H9 (cell line): ENCODE data around the gene GNA12. TPM values are rescaled to one million over a fixed set of nuclear protein-coding genes. Genes with fewer than 3 reads are reported as not detected.

Experiments used
- DNase-seq: peaks from one replicate; pipeline ENCODE4 v3.0.0-alpha.2; 2017
- H2AFZ ChIP-seq: one replicate; pipeline ENCODE4 v1.6.1; 2013; ENCODE audit warnings: mild to moderate bottlenecking, low read length, control low read depth, moderate library complexity
- H2AK5ac ChIP-seq: 2 replicates; pipeline ENCODE4 v1.6.1; 2013; ENCODE audit warnings: low read length, control low read depth, mixed read lengths; ENCODE audit not compliant: insufficient read length
- H2BK120ac ChIP-seq: one replicate; pipeline ENCODE4 v1.6.1; 2013; ENCODE audit warnings: low read depth, mild to moderate bottlenecking, low read length, control low read depth, inconsistent platforms; ENCODE audit not compliant: poor library complexity, severe bottlenecking
- H2BK12ac ChIP-seq: 2 replicates; pipeline ENCODE4 v1.6.1; 2013; ENCODE audit warnings: low read length, control low read depth, mixed read lengths, low read depth; ENCODE audit not compliant: insufficient read length
- H2BK15ac ChIP-seq: 2 replicates; pipeline ENCODE4 v1.6.1; 2013; ENCODE audit warnings: low read depth, low read length, control low read depth
- H2BK20ac ChIP-seq: one replicate; pipeline ENCODE4 v1.6.1; 2013; ENCODE audit warnings: low read depth, mild to moderate bottlenecking, low read length, control low read depth, inconsistent platforms; ENCODE audit not compliant: poor library complexity, severe bottlenecking
- H2BK5ac ChIP-seq: 2 replicates; pipeline ENCODE4 v1.6.1; 2013; ENCODE audit warnings: low read length, control low read depth, mixed read lengths; ENCODE audit not compliant: insufficient read length
- H3K14ac ChIP-seq: 2 replicates; pipeline ENCODE4 v1.6.1; 2013; ENCODE audit warnings: low read length, control low read depth; ENCODE audit not compliant: insufficient read depth
- H3K18ac ChIP-seq: 2 replicates; pipeline ENCODE4 v1.6.1; 2013; ENCODE audit warnings: low read depth, mild to moderate bottlenecking, mixed read lengths, low read length, control low read depth; ENCODE audit not compliant: insufficient read length
- H3K23ac ChIP-seq: 2 replicates; pipeline ENCODE4 v1.6.1; 2013; ENCODE audit warnings: low read length, control low read depth, mixed read lengths, low read depth; ENCODE audit not compliant: insufficient read length
- H3K23me2 ChIP-seq: 2 replicates; pipeline ENCODE4 v1.6.1; 2013; ENCODE audit warnings: low read depth, mild to moderate bottlenecking, mixed read lengths, low read length, control low read depth; ENCODE audit not compliant: insufficient read length, poor library complexity, severe bottlenecking
- H3K27ac ChIP-seq: 2 replicates; pipeline ENCODE4 v1.5.1; 2013; ENCODE audit warnings: low read length, control low read depth, mixed read lengths, low read depth; ENCODE audit not compliant: insufficient read length
- H3K27me3 ChIP-seq: 2 replicates; pipeline ENCODE4 v1.6.1; 2013; ENCODE audit warnings: low read length, control low read depth, inconsistent platforms; ENCODE audit not compliant: insufficient read depth
- H3K4ac ChIP-seq: 2 replicates; pipeline ENCODE4 v1.6.1; 2013; ENCODE audit warnings: low read depth, mild to moderate bottlenecking, control low read depth, inconsistent platforms, low read length, moderate library complexity
- H3K4me1 ChIP-seq: 2 replicates; pipeline ENCODE4 v1.6.1; 2013; ENCODE audit warnings: low read length, control low read depth, inconsistent platforms; ENCODE audit not compliant: insufficient read depth
- H3K4me2 ChIP-seq: 2 replicates; pipeline ENCODE4 v1.6.1; 2013; ENCODE audit warnings: low read length, control low read depth, mixed read lengths; ENCODE audit not compliant: insufficient read length, insufficient read depth
- H3K56ac ChIP-seq: 2 replicates; pipeline ENCODE4 v1.6.1; 2013; ENCODE audit warnings: low read depth, mild to moderate bottlenecking, mixed read lengths, low read length, control low read depth; ENCODE audit not compliant: insufficient read length
- H3K79me1 ChIP-seq: 2 replicates; pipeline ENCODE4 v1.6.1; 2013; ENCODE audit warnings: low read depth, mild to moderate bottlenecking, moderate library complexity, low read length, control low read depth, inconsistent platforms; ENCODE audit not compliant: insufficient read depth, poor library complexity, severe bottlenecking
- H3K79me2 ChIP-seq: 2 replicates; pipeline ENCODE4 v1.6.1; 2013; ENCODE audit warnings: low read length, control low read depth, inconsistent platforms; ENCODE audit not compliant: insufficient read depth
- H3K9ac ChIP-seq: 2 replicates; pipeline ENCODE4 v1.6.1; 2013; ENCODE audit warnings: low read length, control low read depth, mixed read lengths; ENCODE audit not compliant: insufficient read length; ENCODE audit errors: extremely low read depth
- H3K9me3 ChIP-seq: one replicate; pipeline ENCODE4 v1.6.1; 2013; ENCODE audit warnings: low read depth, low read length, inconsistent platforms; ENCODE audit not compliant: control insufficient read depth
- H3T11ph ChIP-seq: one replicate; pipeline ENCODE4 v1.6.1; 2013; ENCODE audit warnings: mild to moderate bottlenecking, low read length, control low read depth, inconsistent platforms
- H4K20me1 ChIP-seq: one replicate; pipeline ENCODE4 v1.6.1; 2013; ENCODE audit not compliant: control insufficient read depth, insufficient read length, insufficient read depth
- H4K5ac ChIP-seq: 2 replicates; pipeline ENCODE4 v1.6.1; 2013; ENCODE audit warnings: low read depth, mild to moderate bottlenecking, mixed read lengths, low read length, control low read depth; ENCODE audit not compliant: insufficient read length
- H4K8ac ChIP-seq: replicated peaks from 2 replicates; pipeline ENCODE4 v1.6.1; 2013; ENCODE audit warnings: low read length, control low read depth, mixed read lengths, low read depth; ENCODE audit not compliant: insufficient read length
- H4K91ac ChIP-seq: 2 replicates; pipeline ENCODE4 v1.6.1; 2013; ENCODE audit warnings: low read depth, mild to moderate bottlenecking, moderate library complexity, mixed read lengths, low read length, control low read depth; ENCODE audit not compliant: insufficient read length
- H3K27ac Mint-ChIP-seq, 3 experiments: 2 replicates in 2 of 3; 3 replicates in 1 of 3; pipeline ENCODE4 v1.8.0; 2020 to 2021; ENCODE audit warnings: mixed read lengths in 3 of 3, mild to moderate bottlenecking in 1 of 3, moderate library complexity in 1 of 3
- H3K27me3 Mint-ChIP-seq: 2 replicates; pipeline ENCODE4 v1.8.0; 2021; ENCODE audit warnings: low read depth, mild to moderate bottlenecking, moderate library complexity, mixed read lengths
- H3K36me3 Mint-ChIP-seq, 3 experiments: 2 replicates in 2 of 3; 3 replicates in 1 of 3; pipeline ENCODE4 v1.8.0; 2020 to 2021; ENCODE audit warnings: low read depth in 3 of 3, mixed read lengths in 3 of 3; ENCODE audit not compliant: insufficient read depth in 1 of 3
- H3K4me1 Mint-ChIP-seq, 2 experiments: 2 replicates each; pipeline ENCODE4 v1.8.0; 2020; ENCODE audit warnings: mixed read lengths in 2 of 2
- H3K4me3 Mint-ChIP-seq, 2 experiments: 2 replicates in 1 of 2; 3 replicates in 1 of 2; pipeline ENCODE4 v1.8.0; 2020 to 2021; ENCODE audit warnings: mild to moderate bottlenecking in 2 of 2, mixed read lengths in 2 of 2, moderate library complexity in 1 of 2
- H3K9me3 Mint-ChIP-seq, 2 experiments: 2 replicates in 1 of 2; 3 replicates in 1 of 2; pipeline ENCODE4 v1.8.0; 2020; ENCODE audit warnings: mild to moderate bottlenecking in 2 of 2, mixed read lengths in 2 of 2, moderate library complexity in 1 of 2
- WGBS: extraction: QIAGEN DNeasy Blood & Tissue Kit; methylation state at CpG from one replicate; pipeline ENCODE4 v1.1.7; 2013; ENCODE audit warnings: missing lambda C conversion rate, low lambda C conversion rate, mixed read lengths; ENCODE audit not compliant: insufficient read length; ENCODE audit errors: extremely low coverage; 5-methylcytosine and 5-hydroxymethylcytosine counted together
- total RNA-seq: library from RNA; stranded (reverse); gene quantifications from 2 replicates; pipeline ENCODE4 v1.2.1, GENCODE V29; 2021
- TF ChIP-seq, protein P1 (sequence below): fragments of 200-600 bp; sonication (generic); conservative IDR thresholded peaks from 3 replicates; pipeline ENCODE4 v1.8.0; 2021; ENCODE audit warnings: antibody characterized with exemption, mild to moderate bottlenecking

The GNA12 gene
- total RNA-seq, 1 experiment from 2014 or later, result 60.2 TPM

DNA sequence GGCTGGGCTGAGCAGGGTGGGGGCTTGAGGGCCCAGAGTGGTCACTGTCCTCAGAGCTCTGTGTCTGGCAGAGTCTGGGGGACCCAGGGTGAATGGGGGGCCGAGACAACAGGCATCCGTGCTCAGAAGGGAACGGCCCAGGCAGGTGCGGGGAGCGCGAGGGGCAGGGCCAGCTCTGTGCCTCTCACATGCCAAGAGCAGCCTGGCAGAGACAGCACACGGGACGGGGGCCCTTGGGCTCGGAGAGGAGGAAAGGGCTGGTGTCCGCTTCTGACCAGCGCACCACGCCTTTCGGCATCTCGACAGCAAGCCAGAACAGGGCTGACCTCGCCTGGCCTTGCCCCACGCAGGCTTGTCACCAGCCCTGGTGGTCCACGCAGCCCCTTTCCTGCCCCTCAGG, 142.7 kb downstream of the GNA12 start:
- Histone ChIP-seq H4K91ac (no peak overlapping the region), H3K56ac (no peak overlapping the region), H3K27ac (no peak overlapping the region), H3K4ac (no peak overlapping the region), H3K18ac (no peak overlapping the region), H3K9ac (no peak overlapping the region), H3T11ph (no peak overlapping the region), H2BK12ac (no peak overlapping the region), H3K14ac (no peak overlapping the region), H3K79me1 (no peaks in the 10 kb centered on the region), H3K4me1 (no peaks in the 10 kb centered on the region), H3K79me2 (no peaks in the 10 kb centered on the region), H2BK15ac (no peak overlapping the region), H3K4me2 (no peak overlapping the region), H2BK20ac (no peak overlapping the region), H2AFZ (no peak overlapping the region), H4K20me1 (no peaks in the 10 kb centered on the region), H3K23ac (no peak overlapping the region), H2BK5ac (no peak overlapping the region), H4K5ac (no peak overlapping the region), H3K27me3 (no peaks in the 10 kb centered on the region), H3K23me2 (no peaks in the 10 kb centered on the region), H2BK120ac (no peak overlapping the region), H4K8ac (no peak overlapping the region), H2AK5ac (no peak overlapping the region), H3K9me3 (no peaks in the 10 kb centered on the region)
- no peak for DNase-seq
- peaks cover 0 to 1% (median 0%) of the 10 kb centered on the region in 3 experiments; a peak in 2 of 7 replicates for H3K36me3 Mint-ChIP-seq
- H3K4me3 Mint-ChIP-seq, result no peak overlapping the region
- no peaks in the 10 kb centered on the region for H3K9me3 Mint-ChIP-seq
- peaks cover 5 to 6% of the 10 kb centered on the region in 2 experiments for H3K4me1 Mint-ChIP-seq
- H3K27ac Mint-ChIP-seq, result peak overlapping the region in 1 of 3 experiments; percentile 35; a peak in 1 of 7 replicates
- WGBS, result no CpG with 5 or more reads among the region's 17 CpGs
- TF ChIP-seq, protein P1, sequence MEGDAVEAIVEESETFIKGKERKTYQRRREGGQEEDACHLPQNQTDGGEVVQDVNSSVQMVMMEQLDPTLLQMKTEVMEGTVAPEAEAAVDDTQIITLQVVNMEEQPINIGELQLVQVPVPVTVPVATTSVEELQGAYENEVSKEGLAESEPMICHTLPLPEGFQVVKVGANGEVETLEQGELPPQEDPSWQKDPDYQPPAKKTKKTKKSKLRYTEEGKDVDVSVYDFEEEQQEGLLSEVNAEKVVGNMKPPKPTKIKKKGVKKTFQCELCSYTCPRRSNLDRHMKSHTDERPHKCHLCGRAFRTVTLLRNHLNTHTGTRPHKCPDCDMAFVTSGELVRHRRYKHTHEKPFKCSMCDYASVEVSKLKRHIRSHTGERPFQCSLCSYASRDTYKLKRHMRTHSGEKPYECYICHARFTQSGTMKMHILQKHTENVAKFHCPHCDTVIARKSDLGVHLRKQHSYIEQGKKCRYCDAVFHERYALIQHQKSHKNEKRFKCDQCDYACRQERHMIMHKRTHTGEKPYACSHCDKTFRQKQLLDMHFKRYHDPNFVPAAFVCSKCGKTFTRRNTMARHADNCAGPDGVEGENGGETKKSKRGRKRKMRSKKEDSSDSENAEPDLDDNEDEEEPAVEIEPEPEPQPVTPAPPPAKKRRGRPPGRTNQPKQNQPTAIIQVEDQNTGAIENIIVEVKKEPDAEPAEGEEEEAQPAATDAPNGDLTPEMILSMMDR, result no peak
- H3K27me3 Mint-ChIP-seq, result peaks cover 2% of the 10 kb centered on the region
